ENCODE measurements around the gene MCU. TPM values are rescaled to one million over a fixed set of nuclear protein-coding genes. Genes with fewer than 3 reads are reported as not detected.

MCU gene
- total RNA-seq, 1 donor from 2014 or later, result 31.4 TPM

- H3K9me3 Mint-ChIP-seq (ENCODE audit: unreplicated experiment), result no peaks in the 10 kb centered on the region
- peaks cover 8% of the 10 kb centered on the region for H3K36me3 Mint-ChIP-seq (ENCODE audit: unreplicated experiment)
- no peaks in the 10 kb centered on the region for H3K27me3 Mint-ChIP-seq (ENCODE audit: unreplicated experiment)
- H3K4me3 Mint-ChIP-seq (ENCODE audit: unreplicated experiment), result no peak overlapping the region
- H3K4me1 Mint-ChIP-seq (ENCODE audit: unreplicated experiment), result peaks cover 2% of the 10 kb centered on the region
- no peak for DNase-seq (ENCODE audit: extremely low spot score, unreplicated experiment)
- H3K27ac Mint-ChIP-seq (ENCODE audit: unreplicated experiment), result no peak overlapping the region
- no peak for TF ChIP-seq CTCF (IDR thresholded peaks at IDR 0.05)
Observed at GRCh38 chr10:72840319-72840718, 148.4 kb downstream of the MCU start.

GRCh38 chr10:72841487-72841886 is 149.5 kb downstream of the MCU start:
- no peak overlapping the region for H3K27ac Mint-ChIP-seq (ENCODE audit: unreplicated experiment)
- peaks cover 2% of the 10 kb centered on the region for H3K4me1 Mint-ChIP-seq (ENCODE audit: unreplicated experiment)
- DNase-seq (ENCODE audit: extremely low spot score, unreplicated experiment), result no peak
- H3K27me3 Mint-ChIP-seq (ENCODE audit: unreplicated experiment), result no peaks in the 10 kb centered on the region
- peaks cover 8% of the 10 kb centered on the region for H3K36me3 Mint-ChIP-seq (ENCODE audit: unreplicated experiment)
- no peaks in the 10 kb centered on the region for H3K9me3 Mint-ChIP-seq (ENCODE audit: unreplicated experiment)
- no peak overlapping the region for H3K4me3 Mint-ChIP-seq (ENCODE audit: unreplicated experiment)
- TF ChIP-seq CTCF (IDR thresholded peaks at IDR 0.05), result no peak

GRCh38 chr10:72842164-72842563 is 150.2 kb downstream of the MCU start:
- TF ChIP-seq CTCF (IDR thresholded peaks at IDR 0.05), result no peak
- Mint-ChIP-seq H3K4me1 (ENCODE audit: unreplicated experiment) (peaks cover 2% of the 10 kb centered on the region), H3K36me3 (ENCODE audit: unreplicated experiment) (peaks cover 8% of the 10 kb centered on the region), H3K9me3 (ENCODE audit: unreplicated experiment) (no peaks in the 10 kb centered on the region), H3K27me3 (ENCODE audit: unreplicated experiment) (no peaks in the 10 kb centered on the region), H3K27ac (ENCODE audit: unreplicated experiment) (no peak overlapping the region), H3K4me3 (ENCODE audit: unreplicated experiment) (no peak overlapping the region)
- no peak for DNase-seq (ENCODE audit: extremely low spot score, unreplicated experiment)

GRCh38 chr10:72846238-72846637 is 154.3 kb downstream of the MCU start:
- Mint-ChIP-seq H3K4me3 (ENCODE audit: unreplicated experiment) (no peak overlapping the region), H3K9me3 (ENCODE audit: unreplicated experiment) (no peaks in the 10 kb centered on the region), H3K4me1 (ENCODE audit: unreplicated experiment) (peaks cover 2% of the 10 kb centered on the region), H3K27ac (ENCODE audit: unreplicated experiment) (no peak overlapping the region), H3K27me3 (ENCODE audit: unreplicated experiment) (no peaks in the 10 kb centered on the region), H3K36me3 (ENCODE audit: unreplicated experiment) (peaks cover 15% of the 10 kb centered on the region)
- no peak for DNase-seq (ENCODE audit: extremely low spot score, unreplicated experiment)
- TF ChIP-seq CTCF (IDR thresholded peaks at IDR 0.05), result no peak

GRCh38 chr10:72847681-72848080 is 155.7 kb downstream of the MCU start:
- no peak overlapping the region for H3K27ac Mint-ChIP-seq (ENCODE audit: unreplicated experiment)
- DNase-seq (ENCODE audit: extremely low spot score, unreplicated experiment), result no peak

More at GRCh38 chr10:72847681-72848080, 155.7 kb downstream of the MCU start:
- H3K9me3 Mint-ChIP-seq (ENCODE audit: unreplicated experiment), result peaks cover 5% of the 10 kb centered on the region
- H3K27me3 Mint-ChIP-seq (ENCODE audit: unreplicated experiment), result no peaks in the 10 kb centered on the region
- H3K36me3 Mint-ChIP-seq (ENCODE audit: unreplicated experiment), result peaks cover 19% of the 10 kb centered on the region
- no peaks in the 10 kb centered on the region for H3K4me1 Mint-ChIP-seq (ENCODE audit: unreplicated experiment)
- no peak for TF ChIP-seq CTCF (IDR thresholded peaks at IDR 0.05)
- H3K4me3 Mint-ChIP-seq (ENCODE audit: unreplicated experiment), result no peak overlapping the region
